K562 (cell line): ENCODE data around the gene CCR2. TPM values are rescaled to one million over a fixed set of nuclear protein-coding genes. Genes with fewer than 3 reads are reported as not detected.

Source experiments
- ATAC-seq: fragments of 200-7000 bp; cut with Tn5 transposase; 3 replicates; pipeline ENCODE4 v1.9.1; 2020; ENCODE audit warnings: moderate library complexity
- BruUV-seq: library from RNA; stranded (reverse); fragments of 400-500 nt; replicated peaks from 2 replicates; lab custom pipeline; 2021; lab: Mats Ljungman, UMichigan
- CTCF ChIA-PET: fragments of 300-600 bp; formaldehyde crosslinking; extraction: SDS; loops from one replicate; lab custom pipeline; 2021; ENCODE audit warnings: low intra/inter-chr PET ratio; lab: Yijun Ruan, JAX
- POLR2A ChIA-PET: fragments of 300-600, 350-650 bp; sonication (Branson Sonifier 250); formaldehyde crosslinking; extraction: SDS; loops from one replicate; lab custom pipeline; 2021; ENCODE audit warnings: antibody characterized with exemption, inconsistent platforms; lab: Yijun Ruan, JAX
- DNase-seq, 4 experiments: peaks; one replicate each; pipeline versions ENCODE4 v3.0.0 to v3.0.0-alpha.2; 2011 to 2018; ENCODE audit warnings: low spot score in 3 of 4, mixed read lengths in 3 of 4; ENCODE audit errors: extremely low read depth in 1 of 4
- FAIRE-seq: peaks from 2 replicates; lab custom pipeline; 2011; peaks lifted over from hg19 to GRCh38; lab: Jason Lieb, UNC
- H2AFZ ChIP-seq: 2 replicates; pipeline ENCODE4 v1.6.0; 2011; ENCODE audit warnings: low read depth, low read length, control low read depth, inconsistent platforms
- H3K27ac ChIP-seq: fragments of 200-600 bp; 3 replicates; pipeline ENCODE4 v1.8.0; 2011; ENCODE audit warnings: low read depth, mild to moderate bottlenecking, control low read depth, inconsistent platforms, low read length, moderate library complexity, mixed read lengths; ENCODE audit errors: extremely low read depth
- H3K27me3 ChIP-seq, 2 experiments: fragments of 300-600 bp in 1 of 2; 2 replicates in 1 of 2; 3 replicates in 1 of 2; pipeline versions ENCODE4 v1.6.0 to v1.8.0; 2011; ENCODE audit warnings: inconsistent platforms in 2 of 2, low read length in 2 of 2, mild to moderate bottlenecking in 1 of 2, mixed read lengths in 1 of 2, moderate library complexity in 1 of 2; ENCODE audit not compliant: control insufficient read depth in 2 of 2, insufficient read depth in 2 of 2
- H3K36me3 ChIP-seq: fragments of 300-600 bp; 3 replicates; pipeline ENCODE4 v1.8.0; 2011; ENCODE audit warnings: mild to moderate bottlenecking, low read length, inconsistent platforms; ENCODE audit not compliant: control insufficient read depth, insufficient read depth
- H3K4me1 ChIP-seq, 2 experiments: fragments of 200-600 bp in 1 of 2; replicated peaks in 1 of 2; 2 replicates in 1 of 2; 3 replicates in 1 of 2; pipeline versions ENCODE4 v1.5.1 to v1.8.0; 2011; ENCODE audit warnings: inconsistent platforms in 2 of 2, low read length in 2 of 2, mild to moderate bottlenecking in 1 of 2, mixed read lengths in 1 of 2, moderate library complexity in 1 of 2; ENCODE audit not compliant: control insufficient read depth in 2 of 2, insufficient read depth in 2 of 2
- H3K4me2 ChIP-seq: 2 replicates; pipeline ENCODE4 v1.6.1; 2011; ENCODE audit warnings: low read length, control low read depth, inconsistent platforms, mixed read lengths; ENCODE audit not compliant: insufficient read depth
- H3K4me3 ChIP-seq: fragments of 200-600 bp; sonication (generic), shearing (Covaris generic); 2 replicates; pipeline ENCODE4 v1.5.1; 2016; ENCODE audit warnings: control low read depth, inconsistent platforms
- H3K79me2 ChIP-seq: fragments of 200-600 bp; 3 replicates; pipeline ENCODE4 v1.8.0; 2011; ENCODE audit warnings: low read length, inconsistent platforms; ENCODE audit not compliant: control insufficient read depth, insufficient read depth
- H3K9ac ChIP-seq, 2 experiments: 2 replicates each; pipeline versions ENCODE4 v1.6.0 to v1.6.1; 2011; ENCODE audit warnings: low read depth in 2 of 2, low read length in 2 of 2, control low read depth in 1 of 2, inconsistent platforms in 1 of 2, mild to moderate bottlenecking in 1 of 2, mixed read lengths in 1 of 2; ENCODE audit not compliant: insufficient read depth in 1 of 2
- H3K9me1 ChIP-seq: one replicate; pipeline ENCODE4 v1.6.0; 2011; ENCODE audit warnings: inconsistent platforms, mild to moderate bottlenecking, low read length, moderate library complexity; ENCODE audit not compliant: control insufficient read depth, insufficient read depth
- H3K9me3 ChIP-seq: replicated peaks from 2 replicates; pipeline ENCODE4 v1.5.1; 2011; ENCODE audit warnings: low read depth, low read length, inconsistent platforms; ENCODE audit not compliant: control insufficient read depth, insufficient read depth
- H4K20me1 ChIP-seq: replicated peaks from 2 replicates; pipeline ENCODE4 v1.6.1; 2011; ENCODE audit warnings: low read length, inconsistent platforms, mixed read lengths; ENCODE audit not compliant: control insufficient read depth, insufficient read depth
- ARID3B ChIP-seq: fragments of 250-450 bp; sonication (Bioruptor Pico); IDR thresholded peaks from 2 replicates; pipeline ENCODE4 v1.4.0; 2020; ENCODE audit warnings: borderline replicate concordance
- ETS1 ChIP-seq: conservative IDR thresholded peaks from 2 replicates; pipeline ENCODE4 v1.6.1; 2011; ENCODE audit warnings: low read depth, mild to moderate bottlenecking, low read length; ENCODE audit not compliant: control insufficient read depth
- EZH2 ChIP-seq: IDR thresholded peaks from 2 replicates; pipeline ENCODE4 v1.6.1; 2012; ENCODE audit warnings: low read depth, mild to moderate bottlenecking, inconsistent platforms, low read length, borderline replicate concordance
- FOXP1 ChIP-seq: sonication (generic); formaldehyde crosslinking; IDR thresholded peaks from 2 replicates; pipeline ENCODE4 v1.8.0; 2022; ENCODE audit warnings: mild to moderate bottlenecking, missing genetic modification reagents
- GTF2F1 ChIP-seq: IDR thresholded peaks from 2 replicates; pipeline ENCODE4 v1.6.1; 2011; ENCODE audit warnings: low read depth, low read length, improper control_type of control experiment
- HCFC1 ChIP-seq: IDR thresholded peaks from 2 replicates; pipeline ENCODE4 v1.6.1; 2012; ENCODE audit warnings: low read depth, low read length, improper control_type of control experiment
- HNRNPL ChIP-seq: fragments of 200-400 bp; formaldehyde crosslinking; IDR thresholded peaks from 2 replicates; pipeline ENCODE4 v1.6.1; 2017; ENCODE audit warnings: low read depth, mild to moderate bottlenecking, low read length
- KAT2B ChIP-seq: IDR thresholded peaks from one replicate; pipeline ENCODE4 v1.6.1; 2012; ENCODE audit warnings: low read depth, mild to moderate bottlenecking, control low read depth, inconsistent platforms, low read length, moderate library complexity
- KDM4B ChIP-seq, 2 experiments: fragments of 450-650 bp in 1 of 2; sonication (generic) in 1 of 2; IDR thresholded peaks; 2 replicates each; pipeline ENCODE4 v1.6.1; 2016 to 2017; ENCODE audit warnings: borderline replicate concordance in 2 of 2, antibody characterized with exemption in 1 of 2, low read depth in 1 of 2, mild to moderate bottlenecking in 1 of 2
- KLF6 ChIP-seq: fragments of 250-450 bp; sonication (Bioruptor Pico); IDR thresholded peaks from 2 replicates; pipeline ENCODE4 v1.4.0; 2020; ENCODE audit warnings: mild to moderate bottlenecking, moderate library complexity, borderline replicate concordance
- RBM34 ChIP-seq: fragments of 200-400 bp; formaldehyde crosslinking; IDR thresholded peaks from 2 replicates; pipeline ENCODE4 v1.6.1; 2018; ENCODE audit warnings: low read length, borderline replicate concordance; ENCODE audit not compliant: insufficient read depth
- SNRNP70 ChIP-seq: fragments of 200-400 bp; formaldehyde crosslinking; optimal IDR thresholded peaks from 2 replicates; pipeline ENCODE3; 2017; ENCODE audit warnings: low read depth, low read length
- TRIM28 ChIP-seq: fragments of 450-650 bp; IDR thresholded peaks from 2 replicates; pipeline ENCODE4 v1.6.1; 2017
- ZNF449 ChIP-seq: fragments of 250-450 bp; sonication (Bioruptor Pico); IDR thresholded peaks from 2 replicates; pipeline ENCODE4 v1.8.0; 2022; ENCODE audit warnings: moderate library complexity, mild to moderate bottlenecking, inconsistent platforms
- ZNF561 ChIP-seq: fragments of 450-650 bp; formaldehyde crosslinking; conservative IDR thresholded peaks from 2 replicates; pipeline ENCODE4 v1.4.0; 2020; ENCODE audit warnings: mild to moderate bottlenecking, moderate library complexity
- ZSCAN29 ChIP-seq: fragments of 450-650 bp; IDR thresholded peaks from 2 replicates; pipeline ENCODE4 v1.6.1; 2017
- WGBS: fragments of 100-300 bp; shearing (Covaris generic); methylation state at CpG from one replicate; pipeline ENCODE4 v1.1.6; 2016; ENCODE audit warnings: low coverage, mixed read lengths; ENCODE audit not compliant: insufficient coverage; ENCODE audit errors: missing lambda C conversion rate; 5-methylcytosine and 5-hydroxymethylcytosine counted together
- in situ Hi-C: fragments of 300-500 bp; cut with MboI; formaldehyde crosslinking; loops from 4 replicates; pipeline ENCODE4 v1.15.0; 2018; ENCODE audit warnings: inconsistent platforms, mixed read lengths
- intact Hi-C: fragments of 100-400 bp; cut with micrococcal nuclease; formaldehyde crosslinking; loops from 2 replicates; pipeline ENCODE4 v1.14.2; 2022
- polyA plus RNA-seq, 8 experiments: library from polyadenylated mRNA; depleted of rRNA in 4 of 8; stranded (reverse) in 5 of 8; unstranded in 3 of 8; fragments of >200 nt; fragmentation: Nextera tagmentation in 2 of 8; fragmentation: Illumina TruSeq in 1 of 8; extraction: Ambion mirVana in 2 of 8; extraction: Trizol in 1 of 8; gene quantifications; 2 replicates each; pipeline versions ENCODE4 v1.2.1 to v1.2.3, GENCODE V29; 2011 to 2014; ENCODE audit warnings: inconsistent platforms in 1 of 8, missing spikeins in 1 of 8
- total RNA-seq, 7 experiments: library from RNA; depleted of rRNA in 6 of 7; stranded (reverse); fragments of >200 nt in 6 of 7; fragmentation: Illumina TruSeq in 2 of 7; extraction: Trizol in 2 of 7; gene quantifications; 2 replicates each; pipeline versions ENCODE4 v1.2.1 to v1.2.3, GENCODE V29; 2011 to 2021; ENCODE audit warnings: low replicate concordance in 1 of 7

The CCR2 gene
- total and polyA plus RNA-seq, 9 of the 15 experiments (the other 6 are each of a cell fraction or from before 2014, with no cell fraction given): not detected

DNA sequence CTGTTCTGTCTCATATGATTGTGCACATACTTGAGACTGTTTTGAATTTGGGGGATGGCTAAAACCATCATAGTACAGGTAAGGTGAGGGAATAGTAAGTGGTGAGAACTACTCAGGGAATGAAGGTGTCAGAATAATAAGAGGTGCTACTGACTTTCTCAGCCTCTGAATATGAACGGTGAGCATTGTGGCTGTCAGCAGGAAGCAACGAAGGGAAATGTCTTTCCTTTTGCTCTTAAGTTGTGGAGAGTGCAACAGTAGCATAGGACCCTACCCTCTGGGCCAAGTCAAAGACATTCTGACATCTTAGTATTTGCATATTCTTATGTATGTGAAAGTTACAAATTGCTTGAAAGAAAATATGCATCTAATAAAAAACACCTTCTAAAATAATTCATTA, 21.9 kb downstream of the CCR2 start:
- in situ Hi-C loops: no loop called here
- no peaks in the 10 kb centered on the region for H3K79me2 ChIP-seq
- POLR2A ChIA-PET: interaction anchor here (0.7 kb wide), 1 partner anchor 196 kb away, joined by 3 read pairs; no protein-coding TSS in a partner anchor

More for the DNA sequence above, 21.9 kb downstream of the CCR2 start:
- ATAC-seq: no peak
- BruUV-seq: no TSS peak
- no peak overlapping the region for H3K9ac ChIP-seq
- H3K4me2 ChIP-seq: no peak overlapping the region
- CTCF ChIA-PET: no interaction called here
- no peaks in the 10 kb centered on the region for H3K9me1 ChIP-seq
- TF ChIP-seq GTF2F1 (no peak), FOXP1 (CRISPR knock-in tag) (no peak), KAT2B (no peak), HCFC1 (no peak), ARID3B (no peak), ZNF561 (no peak), HNRNPL (no peak), SNRNP70 (no peak), ETS1 (no peak), KDM4B (IDR thresholded peaks at IDR 0.05; ENCODE audit: borderline replicate concordance in 2 of 2, low read depth in 1 of 2) (no peak), EZH2 (no peak), RBM34 (no peak), KLF6 (CRISPR knock-in tag) (no peak), ZSCAN29 (no peak), ZNF449 (CRISPR knock-in tag) (no peak), TRIM28 (no peak)
- TF ChIP-seq, all 486 proteins: peak for 0
- intact Hi-C loops: loop anchor here (5.0 kb wide), 1 partner anchor 299 kb away; no protein-coding TSS in a partner anchor
- H3K4me3 ChIP-seq: no peak overlapping the region
- H3K27me3 ChIP-seq: peaks cover 14 to 35% of the 10 kb centered on the region in 2 experiments; a peak in 4 of 5 replicates
- DNase-seq (no peak), FAIRE-seq (no peak)
- H3K4me1 ChIP-seq: no peaks in the 10 kb centered on the region; a peak in 1 of 5 replicates
- H2AFZ ChIP-seq: no peak overlapping the region
- no peaks in the 10 kb centered on the region for H4K20me1 ChIP-seq
- 3% methylated on average over 2 of the region's 2 CpGs for WGBS
- no peak overlapping the region for H3K27ac ChIP-seq
- H3K36me3 ChIP-seq: no peaks in the 10 kb centered on the region
- H3K9me3 ChIP-seq: no peaks in the 10 kb centered on the region
